Vagina (tissue), 2 donors: Measurements from ENCODE around the gene CDK2AP2. TPM values are rescaled to one million over a fixed set of nuclear protein-coding genes. Genes with fewer than 3 reads are reported as not detected.

Experiments used
- DNase-seq, 2 donors: peaks; one replicate each; pipeline ENCODE4 v3.0.0-alpha.2; 2017; ENCODE audit errors: extremely low spot score in 2 of 2
- H3K27ac ChIP-seq: fragments of 200-600 bp; sonication (generic); one replicate; pipeline ENCODE4 v1.5.1; 2019
- H3K27me3 ChIP-seq: fragments of 200-600 bp; sonication (generic); one replicate; pipeline ENCODE4 v1.5.1; 2019
- H3K36me3 ChIP-seq, 2 donors: fragments of 200-600 bp; sonication (generic); one replicate each; pipeline ENCODE4 v1.5.1; 2017 to 2019
- H3K4me1 ChIP-seq: fragments of 200-600 bp; sonication (generic); one replicate; pipeline ENCODE4 v1.5.1; 2019
- H3K4me3 ChIP-seq, 2 donors: fragments of 200-600 bp; sonication (generic); 1 replicate in 1 of 2; 2 replicates in 1 of 2; pipeline ENCODE4 v1.5.1; 2016 to 2019
- H3K9me3 ChIP-seq: fragments of 200-600 bp; sonication (generic); one replicate; pipeline ENCODE4 v1.5.1; 2019
- CTCF ChIP-seq, 3 experiments: fragments of 450-650 bp in 2 of 3; fragments of 200-600 bp in 1 of 3; sonication (generic) in 1 of 3; IDR thresholded peaks; one replicate each; pipeline ENCODE4 v1.5.1; 2017 to 2019; ENCODE audit warnings: antibody characterized with exemption in 3 of 3, mild to moderate bottlenecking in 2 of 3, moderate library complexity in 2 of 3
- POLR2A ChIP-seq, 2 donors: fragments of 450-650 bp; IDR thresholded peaks; one replicate each; pipeline ENCODE4 v1.6.1; 2017; ENCODE audit warnings: antibody characterized with exemption in 2 of 2, mild to moderate bottlenecking in 2 of 2, moderate library complexity in 2 of 2
- POLR2AphosphoS5 ChIP-seq, 2 donors: sonication (generic); formaldehyde crosslinking; IDR thresholded peaks; one replicate each; pipeline ENCODE4 v1.9.0; 2017; ENCODE audit warnings: antibody characterized with exemption in 2 of 2, mild to moderate bottlenecking in 2 of 2, low read depth in 1 of 2; ENCODE audit not compliant: insufficient read depth in 1 of 2
- intact Hi-C: fragments of 100-400 bp; cut with DNase I; formaldehyde crosslinking; loops from one replicate; pipeline ENCODE4 v1.15.1; 2023
- total RNA-seq: library from RNA; depleted of rRNA; stranded (reverse); fragments of >200 nt; gene quantifications from one replicate; pipeline ENCODE4 v1.2.3, GENCODE V29; 2016

CDK2AP2 gene
- total RNA-seq, 1 donor from 2014 or later, result 46.4 TPM

- no peak overlapping the region for H3K4me3 ChIP-seq
- no peaks in the 10 kb centered on the region for H3K27me3 ChIP-seq
- DNase-seq, result no peak
- TF ChIP-seq POLR2AphosphoS5 (IDR thresholded peaks at IDR 0.05; ENCODE audit: insufficient read depth in 1 of 2, low read depth in 1 of 2) (no peak), CTCF (IDR thresholded peaks at IDR 0.05) (no peak), POLR2A (IDR thresholded peaks at IDR 0.05) (no peak)
- no peaks in the 10 kb centered on the region for H3K4me1 ChIP-seq
- intact Hi-C loops, result no loop called here
- no peak overlapping the region for H3K27ac ChIP-seq
- H3K9me3 ChIP-seq, result no peaks in the 10 kb centered on the region
- no peaks in the 10 kb centered on the region for H3K36me3 ChIP-seq
Measured at GRCh38 chr11:67541198-67541597, 33.2 kb upstream of the CDK2AP2 start.

GRCh38 chr11:67539550-67539949 is 31.6 kb upstream of the CDK2AP2 start:
- no peak for DNase-seq
- intact Hi-C loops, result no loop called here
- TF ChIP-seq POLR2A (IDR thresholded peaks at IDR 0.05), result no peak
- no peak for TF ChIP-seq POLR2AphosphoS5 (IDR thresholded peaks at IDR 0.05; ENCODE audit: insufficient read depth in 1 of 2, low read depth in 1 of 2)

GRCh38 chr11:67538823-67539505 is 31.0 kb upstream of the CDK2AP2 start:
- TF ChIP-seq POLR2AphosphoS5 (IDR thresholded peaks at IDR 0.05; ENCODE audit: insufficient read depth in 1 of 2, low read depth in 1 of 2) (no peak), CTCF (IDR thresholded peaks at IDR 0.05) (no peak), POLR2A (IDR thresholded peaks at IDR 0.05) (no peak)
- intact Hi-C loops, result no loop called here
- DNase-seq, result no peak
- no peak overlapping the region for H3K4me3 ChIP-seq
- no peaks in the 10 kb centered on the region for H3K4me1 ChIP-seq
- no peak overlapping the region for H3K27ac ChIP-seq
- no peaks in the 10 kb centered on the region for H3K36me3 ChIP-seq
- H3K27me3 ChIP-seq, result no peaks in the 10 kb centered on the region
- no peaks in the 10 kb centered on the region for H3K9me3 ChIP-seq

More at GRCh38 chr11:67539550-67539949, 31.6 kb upstream of the CDK2AP2 start:
- no peak overlapping the region for H3K4me3 ChIP-seq
- no peaks in the 10 kb centered on the region for H3K9me3 ChIP-seq
- no peaks in the 10 kb centered on the region for H3K27me3 ChIP-seq
- no peak overlapping the region for H3K27ac ChIP-seq
- H3K36me3 ChIP-seq, result no peaks in the 10 kb centered on the region
- H3K4me1 ChIP-seq, result no peaks in the 10 kb centered on the region

GRCh38 chr11:67538306-67538705 is 30.3 kb upstream of the CDK2AP2 start:
- intact Hi-C loops, result no loop called here
- Histone ChIP-seq H3K9me3 (no peaks in the 10 kb centered on the region), H3K4me1 (no peaks in the 10 kb centered on the region), H3K27me3 (no peaks in the 10 kb centered on the region), H3K36me3 (no peaks in the 10 kb centered on the region), H3K4me3 (no peak overlapping the region), H3K27ac (no peak overlapping the region)
- TF ChIP-seq POLR2AphosphoS5 (IDR thresholded peaks at IDR 0.05; ENCODE audit: insufficient read depth in 1 of 2, low read depth in 1 of 2), result no peak
- no peak for TF ChIP-seq POLR2A (IDR thresholded peaks at IDR 0.05)
- no peak for TF ChIP-seq CTCF (IDR thresholded peaks at IDR 0.05)
- no peak for DNase-seq

GRCh38 chr11:67535561-67535960 is 27.6 kb upstream of the CDK2AP2 start:
- no peak overlapping the region for H3K4me3 ChIP-seq
- H3K9me3 ChIP-seq, result no peaks in the 10 kb centered on the region
- intact Hi-C loops, result no loop called here
- no peaks in the 10 kb centered on the region for H3K36me3 ChIP-seq
- DNase-seq, result no peak
- H3K27ac ChIP-seq, result no peak overlapping the region
- no peaks in the 10 kb centered on the region for H3K27me3 ChIP-seq
- TF ChIP-seq POLR2A (IDR thresholded peaks at IDR 0.05) (no peak), POLR2AphosphoS5 (IDR thresholded peaks at IDR 0.05; ENCODE audit: insufficient read depth in 1 of 2, low read depth in 1 of 2) (no peak), CTCF (IDR thresholded peaks at IDR 0.05) (no peak)
- no peaks in the 10 kb centered on the region for H3K4me1 ChIP-seq
